Right lobe of liver (tissue), 4 donors: ENCODE results near the gene FAM32A.

Experiments used
- CTCF ChIP-seq, 4 donors: fragments of 200-600 bp in 3 of 4; fragments of 450-650 bp in 1 of 4; IDR thresholded peaks; one replicate each; pipeline versions ENCODE4 v1.5.1 to v1.8.0; 2016 to 2022; ENCODE audit warnings: antibody characterized with exemption in 4 of 4, mild to moderate bottlenecking in 2 of 4
- POLR2A ChIP-seq: fragments of 450-650 bp; IDR thresholded peaks from one replicate; pipeline ENCODE4 v1.6.1; 2017; ENCODE audit warnings: antibody characterized with exemption, mild to moderate bottlenecking
- donor health status: DM: no; HTN: no; CAD: no.
- donor health status: DM: no; HTN: no; CAD: no.
- donor health status: DM: no; HTN: yes; CAD: no.

GRCh38 chr19:16233081-16233776, 48.0 kb downstream of the FAM32A start:
- TF ChIP-seq POLR2A (no peak), CTCF (IDR thresholded peaks at IDR 0.05) (no peak)
